GM12878 (cell line): ENCODE data around the gene PGRMC2. TPM values are rescaled to one million over a fixed set of nuclear protein-coding genes. Genes with fewer than 3 reads are reported as not detected.

ENCODE experiments used
- ATF7 ChIP-seq: fragments of 450-650 bp; IDR thresholded peaks from 2 replicates; pipeline ENCODE4 v1.6.1; 2016; ENCODE audit warnings: low read depth, mild to moderate bottlenecking
- MYC ChIP-seq: IDR thresholded peaks from 2 replicates; pipeline ENCODE4 v1.6.1; 2011; ENCODE audit warnings: mild to moderate bottlenecking, low read length, moderate library complexity, inconsistent platforms; ENCODE audit not compliant: insufficient read depth, insufficient replicate concordance, insufficient read length, severe bottlenecking
- NRF1 ChIP-seq: conservative IDR thresholded peaks from 2 replicates; pipeline ENCODE4 v1.6.1; 2011; ENCODE audit warnings: mild to moderate bottlenecking, low read depth, low read length, improper control_type of control experiment
- polyA plus RNA-seq, 11 experiments: library from polyadenylated mRNA; depleted of rRNA in 4 of 11; unstranded in 6 of 11; stranded (reverse) in 5 of 11; fragments of >200 nt; fragmentation: Nextera tagmentation in 4 of 11; fragmentation: Illumina TruSeq in 1 of 11; extraction: Ambion mirVana in 4 of 11; extraction: Trizol in 1 of 11; gene quantifications; 1 replicate in 1 of 11; 2 replicates in 10 of 11; pipeline versions ENCODE4 v1.2.1 to v1.2.3, GENCODE V29; 2011 to 2016; ENCODE audit warnings: inconsistent platforms in 2 of 11, missing spikeins in 2 of 11, low read depth in 1 of 11
- total RNA-seq, 4 experiments: library from RNA; depleted of rRNA in 3 of 4; stranded (reverse); fragments of >200 nt in 3 of 4; fragmentation: Illumina TruSeq in 1 of 4; extraction: Trizol in 1 of 4; gene quantifications; 2 replicates each; pipeline versions ENCODE4 v1.2.1 to v1.2.3, GENCODE V29; 2013 to 2021
- TF ChIP-seq, protein P1 (sequence below), 3 experiments: IDR thresholded peaks in 2 of 3; conservative IDR thresholded peaks in 1 of 3; 2 replicates each; pipeline ENCODE4 v1.5.1; 2011; ENCODE audit warnings: low read depth in 3 of 3, low read length in 3 of 3, mild to moderate bottlenecking in 3 of 3, control low read depth in 2 of 3, moderate library complexity in 2 of 3, inconsistent platforms in 1 of 3, mixed read lengths in 1 of 3; ENCODE audit not compliant: control insufficient read depth in 2 of 3, insufficient read depth in 1 of 3; ENCODE audit errors: extremely low read depth in 1 of 3
- TF ChIP-seq, protein P2 (sequence below): fragments of 450-650 bp; IDR thresholded peaks from 2 replicates; pipeline ENCODE4 v1.6.1; 2014; ENCODE audit warnings: mild to moderate bottlenecking
- TF ChIP-seq, protein P3 (sequence below): fragments of 450-650 bp; IDR thresholded peaks from 2 replicates; pipeline ENCODE4 v1.6.1; 2018; ENCODE audit warnings: mild to moderate bottlenecking, low read depth, moderate library complexity; ENCODE audit not compliant: partially characterized antibody

PGRMC2 gene
- total and polyA plus RNA-seq, 10 of the 15 experiments (the other 5 are each of a cell fraction or from before 2014, with no cell fraction given), result 6.3 to 38.4 (median 12.0) TPM

DNA sequence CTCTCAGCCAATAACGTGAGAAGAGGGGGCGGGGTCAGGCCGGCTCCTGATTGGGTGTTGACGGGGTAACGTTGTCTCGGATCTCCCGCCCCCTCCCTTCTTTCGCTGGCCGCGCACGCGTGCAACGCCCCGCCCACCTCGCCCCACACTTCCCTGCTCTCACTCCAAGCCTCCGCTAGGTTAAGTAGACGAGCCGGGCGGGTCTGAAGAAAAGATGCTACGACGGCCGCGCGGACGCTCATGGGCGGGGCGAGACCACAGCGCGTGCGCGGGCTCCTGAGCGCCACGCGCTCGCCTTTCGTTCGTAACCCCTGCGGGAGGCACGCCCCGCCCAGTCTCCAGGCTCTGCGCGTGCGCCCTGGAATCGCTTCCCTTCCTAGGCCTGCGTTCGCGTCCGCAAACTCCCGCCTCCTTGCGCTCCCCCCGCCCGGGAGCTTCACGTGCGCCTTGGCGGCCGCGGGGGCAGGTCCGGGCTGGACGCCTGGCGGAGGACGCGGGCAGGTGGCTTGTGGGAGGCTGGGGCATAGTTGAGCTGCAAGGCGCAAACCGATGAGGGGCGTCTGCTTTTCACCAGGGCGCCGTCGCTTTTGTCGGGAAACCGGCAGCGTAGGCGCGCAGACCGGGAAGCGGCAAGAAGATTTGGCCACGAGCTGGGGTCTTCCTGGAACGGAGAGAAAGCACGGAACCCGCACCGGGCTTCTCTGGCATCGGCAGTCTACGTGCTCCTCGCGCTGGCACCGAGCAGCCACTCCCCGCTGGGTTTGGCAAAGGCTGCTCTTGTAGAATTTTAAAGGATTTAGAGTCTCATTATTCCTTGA is 467 bp upstream of the PGRMC2 start (continued):
- TF ChIP-seq ATF7 (no peak), MYC (peak; percentile 54), NRF1 (peak; percentile 96)
- TF ChIP-seq, protein P1, sequence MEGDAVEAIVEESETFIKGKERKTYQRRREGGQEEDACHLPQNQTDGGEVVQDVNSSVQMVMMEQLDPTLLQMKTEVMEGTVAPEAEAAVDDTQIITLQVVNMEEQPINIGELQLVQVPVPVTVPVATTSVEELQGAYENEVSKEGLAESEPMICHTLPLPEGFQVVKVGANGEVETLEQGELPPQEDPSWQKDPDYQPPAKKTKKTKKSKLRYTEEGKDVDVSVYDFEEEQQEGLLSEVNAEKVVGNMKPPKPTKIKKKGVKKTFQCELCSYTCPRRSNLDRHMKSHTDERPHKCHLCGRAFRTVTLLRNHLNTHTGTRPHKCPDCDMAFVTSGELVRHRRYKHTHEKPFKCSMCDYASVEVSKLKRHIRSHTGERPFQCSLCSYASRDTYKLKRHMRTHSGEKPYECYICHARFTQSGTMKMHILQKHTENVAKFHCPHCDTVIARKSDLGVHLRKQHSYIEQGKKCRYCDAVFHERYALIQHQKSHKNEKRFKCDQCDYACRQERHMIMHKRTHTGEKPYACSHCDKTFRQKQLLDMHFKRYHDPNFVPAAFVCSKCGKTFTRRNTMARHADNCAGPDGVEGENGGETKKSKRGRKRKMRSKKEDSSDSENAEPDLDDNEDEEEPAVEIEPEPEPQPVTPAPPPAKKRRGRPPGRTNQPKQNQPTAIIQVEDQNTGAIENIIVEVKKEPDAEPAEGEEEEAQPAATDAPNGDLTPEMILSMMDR (IDR thresholded peaks at IDR 0.05 in 2 of 3, conservative IDR thresholded peaks at IDR 0.05 in 1 of 3; ENCODE audit: control insufficient read depth in 2 of 3, extremely low read depth in 1 of 3, insufficient read depth in 1 of 3, low read depth in 3 of 3, low read length in 3 of 3), result peak in 1 of 3 experiments; percentile 2; a peak in 1 of 6 replicates
- TF ChIP-seq, protein P2, sequence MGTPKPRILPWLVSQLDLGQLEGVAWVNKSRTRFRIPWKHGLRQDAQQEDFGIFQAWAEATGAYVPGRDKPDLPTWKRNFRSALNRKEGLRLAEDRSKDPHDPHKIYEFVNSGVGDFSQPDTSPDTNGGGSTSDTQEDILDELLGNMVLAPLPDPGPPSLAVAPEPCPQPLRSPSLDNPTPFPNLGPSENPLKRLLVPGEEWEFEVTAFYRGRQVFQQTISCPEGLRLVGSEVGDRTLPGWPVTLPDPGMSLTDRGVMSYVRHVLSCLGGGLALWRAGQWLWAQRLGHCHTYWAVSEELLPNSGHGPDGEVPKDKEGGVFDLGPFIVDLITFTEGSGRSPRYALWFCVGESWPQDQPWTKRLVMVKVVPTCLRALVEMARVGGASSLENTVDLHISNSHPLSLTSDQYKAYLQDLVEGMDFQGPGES, result no peak
- TF ChIP-seq, protein P3, sequence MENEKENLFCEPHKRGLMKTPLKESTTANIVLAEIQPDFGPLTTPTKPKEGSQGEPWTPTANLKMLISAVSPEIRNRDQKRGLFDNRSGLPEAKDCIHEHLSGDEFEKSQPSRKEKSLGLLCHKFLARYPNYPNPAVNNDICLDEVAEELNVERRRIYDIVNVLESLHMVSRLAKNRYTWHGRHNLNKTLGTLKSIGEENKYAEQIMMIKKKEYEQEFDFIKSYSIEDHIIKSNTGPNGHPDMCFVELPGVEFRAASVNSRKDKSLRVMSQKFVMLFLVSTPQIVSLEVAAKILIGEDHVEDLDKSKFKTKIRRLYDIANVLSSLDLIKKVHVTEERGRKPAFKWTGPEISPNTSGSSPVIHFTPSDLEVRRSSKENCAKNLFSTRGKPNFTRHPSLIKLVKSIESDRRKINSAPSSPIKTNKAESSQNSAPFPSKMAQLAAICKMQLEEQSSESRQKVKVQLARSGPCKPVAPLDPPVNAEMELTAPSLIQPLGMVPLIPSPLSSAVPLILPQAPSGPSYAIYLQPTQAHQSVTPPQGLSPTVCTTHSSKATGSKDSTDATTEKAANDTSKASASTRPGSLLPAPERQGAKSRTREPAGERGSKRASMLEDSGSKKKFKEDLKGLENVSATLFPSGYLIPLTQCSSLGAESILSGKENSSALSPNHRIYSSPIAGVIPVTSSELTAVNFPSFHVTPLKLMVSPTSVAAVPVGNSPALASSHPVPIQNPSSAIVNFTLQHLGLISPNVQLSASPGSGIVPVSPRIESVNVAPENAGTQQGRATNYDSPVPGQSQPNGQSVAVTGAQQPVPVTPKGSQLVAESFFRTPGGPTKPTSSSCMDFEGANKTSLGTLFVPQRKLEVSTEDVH, result no peak
